ENCODE data around the gene CCDC70. TPM values are rescaled to one million over a fixed set of nuclear protein-coding genes. Genes with fewer than 3 reads are reported as not detected.

Gene CCDC70
- total and polyA plus RNA-seq, 4 donors: 0.36 TPM; not detected in 3

- Histone ChIP-seq H3K9me3 (ENCODE audit: control insufficient read depth in 4 of 4, low read length in 3 of 4) (no peaks in the 10 kb centered on the region), H3K27me3 (ENCODE audit: control insufficient read depth in 4 of 4, insufficient read depth in 4 of 4, low read length in 3 of 4) (no peaks in the 10 kb centered on the region), H3K27ac (ENCODE audit: low read depth in 1 of 2, low read length in 2 of 2) (no peak overlapping the region), H3K36me3 (ENCODE audit: control insufficient read depth in 4 of 4, insufficient read depth in 3 of 4, low read depth in 1 of 4, low read length in 3 of 4) (no peaks in the 10 kb centered on the region), H3K9ac (ENCODE audit: low read depth in 1 of 2, low read length in 2 of 2) (no peak overlapping the region), H3K4me3 (ENCODE audit: low read depth in 1 of 3, low read length in 3 of 3) (no peak overlapping the region), H3K4me1 (ENCODE audit: control insufficient read depth in 4 of 4, insufficient read depth in 4 of 4, low read length in 3 of 4) (no peaks in the 10 kb centered on the region)
- DNase-seq (ENCODE audit: low spot score): no peak
- no peak for TF ChIP-seq RAD21 (IDR thresholded peaks at IDR 0.05)
- no peak for TF ChIP-seq HNF4A (conservative IDR thresholded peaks at IDR 0.05)
- TF ChIP-seq REST (IDR thresholded peaks at IDR 0.05): no peak
- TF ChIP-seq TAF1 (conservative IDR thresholded peaks at IDR 0.05): no peak
- TF ChIP-seq HNF4G (IDR thresholded peaks at IDR 0.05): no peak
- TF ChIP-seq CTCF (IDR thresholded peaks at IDR 0.05; ENCODE audit: low read depth, low read length, missing input control): no peak
- TF ChIP-seq ATF3 (IDR thresholded peaks at IDR 0.05): no peak
- TF ChIP-seq GABPA (IDR thresholded peaks at IDR 0.05 in 1 of 2, conservative IDR thresholded peaks at IDR 0.05 in 1 of 2): no peak
- no peak for TF ChIP-seq MAX (IDR thresholded peaks at IDR 0.05)
- TF ChIP-seq FOXA2 (IDR thresholded peaks at IDR 0.05): no peak
- no peak for TF ChIP-seq NR2F2 (IDR thresholded peaks at IDR 0.05)
- 96% methylated on average over 2 of the region's 2 CpGs for WGBS
These were observed 32.2 kb upstream of the CCDC70 start for GRCh38 chr13:51829568-51829899.

GRCh38 chr13:51831519-51831918 lies 30.2 kb upstream of the CCDC70 start:
- no peak for TF ChIP-seq HNF4G (IDR thresholded peaks at IDR 0.05)
- TF ChIP-seq EGR1 (IDR thresholded peaks at IDR 0.05; ENCODE audit: low read depth in 2 of 2): no peak
- TF ChIP-seq HNF4A (conservative IDR thresholded peaks at IDR 0.05): no peak
- TF ChIP-seq MAX (IDR thresholded peaks at IDR 0.05): no peak
- TF ChIP-seq JUND (IDR thresholded peaks at IDR 0.05): no peak
- no peak for TF ChIP-seq FOXA2 (IDR thresholded peaks at IDR 0.05)
- TF ChIP-seq TAF1 (conservative IDR thresholded peaks at IDR 0.05): no peak
- TF ChIP-seq ATF3 (IDR thresholded peaks at IDR 0.05): no peak
- TF ChIP-seq GABPA (IDR thresholded peaks at IDR 0.05 in 1 of 2, conservative IDR thresholded peaks at IDR 0.05 in 1 of 2): no peak
- DNase-seq (ENCODE audit: low spot score): no peak
- Histone ChIP-seq H3K27me3 (ENCODE audit: control insufficient read depth in 4 of 4, insufficient read depth in 4 of 4, low read length in 3 of 4) (no peaks in the 10 kb centered on the region), H3K9me3 (ENCODE audit: control insufficient read depth in 4 of 4, low read length in 3 of 4) (no peaks in the 10 kb centered on the region), H3K36me3 (ENCODE audit: control insufficient read depth in 4 of 4, insufficient read depth in 3 of 4, low read depth in 1 of 4, low read length in 3 of 4) (no peaks in the 10 kb centered on the region), H3K27ac (ENCODE audit: low read depth in 1 of 2, low read length in 2 of 2) (no peak overlapping the region), H3K4me1 (ENCODE audit: control insufficient read depth in 4 of 4, insufficient read depth in 4 of 4, low read length in 3 of 4) (no peaks in the 10 kb centered on the region), H3K4me3 (ENCODE audit: low read depth in 1 of 3, low read length in 3 of 3) (no peak overlapping the region), H3K9ac (ENCODE audit: low read depth in 1 of 2, low read length in 2 of 2) (no peak overlapping the region)
- 95% methylated on average over 5 of the region's 5 CpGs for WGBS

All from liver (tissue), 9 donors.